NCI-H2196 (cell line): ENCODE results near the gene PRKN.

Experiments used
- DNase-seq: peaks from one replicate; lab custom pipeline; 2025; ENCODE audit not compliant: unreplicated experiment; lab: John Stamatoyannopoulos, UW

PRKN gene

GRCh38 chr6:161641175-161641574, 1086.4 kb downstream of the PRKN start:
- DNase-seq = no peak

DNA sequence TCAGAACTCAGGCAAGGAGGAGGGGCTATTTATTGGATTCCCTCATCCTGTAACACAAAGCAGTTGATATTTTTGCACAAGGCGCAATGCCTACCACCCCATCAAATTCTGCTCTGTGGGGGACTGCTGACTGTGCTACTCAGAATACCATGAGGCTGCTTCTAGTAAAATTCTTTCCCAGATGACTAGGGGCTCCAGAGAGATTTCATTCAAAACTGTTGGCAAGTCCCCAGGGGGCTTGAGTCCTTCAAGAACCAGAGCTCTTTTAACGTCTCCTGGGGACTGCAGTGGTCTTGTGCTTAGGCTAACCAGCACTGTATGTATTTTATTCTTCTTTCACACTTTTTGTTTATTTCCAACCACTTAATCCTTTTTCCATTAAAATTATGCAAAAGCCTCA, 1087.8 kb downstream of the PRKN start:
- DNase-seq = no peak

GRCh38 chr6:161637658-161638057, 1089.9 kb downstream of the PRKN start:
- no peak for DNase-seq

DNA sequence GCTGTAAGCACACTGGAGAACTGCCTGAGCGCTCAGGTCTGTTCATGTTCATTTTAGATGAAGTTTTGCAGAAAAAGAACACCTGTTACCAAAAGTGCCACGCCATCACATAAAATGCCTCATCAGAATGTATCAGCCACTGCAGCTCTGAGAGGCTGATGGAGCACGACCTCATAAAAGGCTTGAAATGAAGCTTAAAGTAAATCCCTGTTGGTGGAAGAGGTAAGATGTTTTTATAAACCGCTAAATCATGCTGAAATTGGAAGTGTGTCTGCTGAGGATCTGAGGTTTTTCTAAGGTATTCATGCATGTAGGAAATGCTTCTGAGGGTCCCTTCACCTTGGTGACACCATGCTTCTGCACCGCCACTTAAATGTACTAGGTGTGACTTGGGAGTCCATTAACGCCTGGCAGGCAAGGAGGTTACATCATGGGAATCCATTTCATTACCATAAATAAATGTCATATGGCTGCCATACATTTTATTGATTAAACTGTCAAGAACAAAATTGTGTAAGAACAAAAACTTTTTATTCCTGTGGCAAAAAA, 1090.6 kb downstream of the PRKN start:
- DNase-seq = no peak

DNA sequence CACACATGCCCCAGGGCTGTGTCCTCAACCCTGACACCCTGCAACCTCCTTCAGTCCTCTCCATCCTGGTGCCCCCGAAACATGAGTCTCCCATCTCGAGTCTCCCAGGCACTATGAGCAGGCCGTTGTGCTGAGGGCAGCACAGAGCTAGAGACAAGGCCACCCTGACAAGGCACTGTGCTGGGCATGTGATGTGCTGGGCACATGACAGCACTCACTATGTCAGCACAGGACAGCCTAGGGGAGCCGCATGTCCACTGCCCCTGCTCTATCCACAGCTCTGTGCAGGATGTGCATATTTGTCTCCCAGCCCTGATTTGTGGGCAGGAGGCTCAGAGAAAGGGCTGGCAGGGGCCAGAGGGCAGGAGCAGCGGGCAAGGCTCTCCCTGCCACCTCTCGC, 1091.6 kb downstream of the PRKN start:
- no peak for DNase-seq

GRCh38 chr6:161634916-161635315, 1092.7 kb downstream of the PRKN start:
- DNase-seq = no peak

GRCh38 chr6:161631676-161632194, 1095.8 kb downstream of the PRKN start:
- DNase-seq = no peak

- DNase-seq = no peak
Measured at GRCh38 chr6:161630674-161631073, 1096.9 kb downstream of the PRKN start.

DNA sequence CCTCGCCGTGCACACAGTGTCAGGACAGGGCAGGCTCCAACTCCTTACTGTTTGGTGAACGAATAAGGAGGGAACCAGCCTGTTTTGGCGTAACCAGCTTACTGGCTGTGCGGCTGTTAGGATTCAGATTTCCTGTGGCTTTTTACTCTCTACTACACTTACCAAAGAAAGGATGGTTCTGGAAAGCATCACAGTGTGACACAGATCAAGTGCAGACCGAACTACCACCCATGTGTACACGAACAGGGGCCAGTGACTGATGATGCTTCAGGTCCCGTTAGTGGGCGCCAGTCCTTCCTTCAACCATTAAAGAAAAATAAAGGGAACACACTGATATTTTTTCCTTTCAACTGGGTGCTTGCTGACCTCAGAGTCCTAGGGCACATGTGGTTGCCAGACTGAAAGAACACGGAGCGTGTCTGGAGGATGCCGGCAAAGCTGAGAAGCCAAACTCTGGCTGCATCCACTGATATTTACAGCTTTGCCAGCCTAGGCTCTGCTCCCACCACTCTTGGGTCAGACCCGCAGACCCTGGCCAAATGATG, 1101.4 kb downstream of the PRKN start:
- DNase-seq = no peak

- no peak for DNase-seq
Measured at GRCh38 chr6:161624111-161624510, 1103.5 kb downstream of the PRKN start.

GRCh38 chr6:161622779-161623178, 1104.8 kb downstream of the PRKN start:
- DNase-seq = no peak

- DNase-seq = no peak
Measured at GRCh38 chr6:161618831-161619454, 1108.6 kb downstream of the PRKN start.

- DNase-seq = no peak
Measured at GRCh38 chr6:161613711-161614110, 1113.9 kb downstream of the PRKN start.

DNA sequence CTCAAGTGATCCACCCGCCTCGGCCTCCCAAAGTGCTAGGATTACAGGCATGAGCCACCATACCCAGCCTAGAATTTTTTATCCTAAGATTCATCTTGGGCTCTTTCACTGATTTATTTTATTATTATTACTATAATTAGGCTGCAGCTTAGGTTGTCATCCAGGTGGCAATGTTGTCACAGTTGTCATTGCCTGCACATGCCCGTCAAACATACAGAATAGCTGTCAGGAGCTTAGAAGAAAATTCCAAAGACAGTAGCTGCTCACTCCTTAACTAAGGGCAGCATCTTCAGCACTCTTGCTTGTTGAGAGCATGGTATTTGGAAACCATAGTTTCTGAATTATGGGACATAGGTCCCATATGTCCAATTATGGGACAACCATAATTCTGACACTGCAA, 1118.8 kb downstream of the PRKN start:
- DNase-seq = no peak

- no peak for DNase-seq
Measured at GRCh38 chr6:161607696-161608297, 1119.8 kb downstream of the PRKN start.

DNA sequence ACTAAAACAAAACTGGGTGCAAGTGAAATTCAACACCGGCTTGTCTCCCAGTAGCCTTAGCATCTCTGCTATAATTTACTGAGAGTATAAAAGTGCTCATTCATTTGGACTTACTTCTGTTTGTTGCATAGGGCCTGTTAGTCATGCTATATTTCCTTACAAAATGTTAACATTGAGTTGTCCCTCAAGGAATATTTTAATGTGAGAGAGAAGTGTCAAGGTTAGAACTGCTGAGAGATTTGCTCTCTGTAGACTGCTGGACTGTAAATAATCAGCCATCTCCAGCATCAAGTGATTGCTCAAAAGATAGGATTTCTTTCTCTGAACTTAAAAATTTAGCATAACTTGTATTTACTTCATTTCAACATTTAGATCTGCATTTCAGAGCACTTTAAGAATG, 1125.2 kb downstream of the PRKN start:
- DNase-seq = no peak

- DNase-seq = no peak
Measured at GRCh38 chr6:161598896-161599295, 1128.7 kb downstream of the PRKN start.

GRCh38 chr6:161596807-161597520, 1130.6 kb downstream of the PRKN start:
- DNase-seq = no peak

GRCh38 chr6:161594412-161594811, 1133.2 kb downstream of the PRKN start:
- DNase-seq = no peak

DNA sequence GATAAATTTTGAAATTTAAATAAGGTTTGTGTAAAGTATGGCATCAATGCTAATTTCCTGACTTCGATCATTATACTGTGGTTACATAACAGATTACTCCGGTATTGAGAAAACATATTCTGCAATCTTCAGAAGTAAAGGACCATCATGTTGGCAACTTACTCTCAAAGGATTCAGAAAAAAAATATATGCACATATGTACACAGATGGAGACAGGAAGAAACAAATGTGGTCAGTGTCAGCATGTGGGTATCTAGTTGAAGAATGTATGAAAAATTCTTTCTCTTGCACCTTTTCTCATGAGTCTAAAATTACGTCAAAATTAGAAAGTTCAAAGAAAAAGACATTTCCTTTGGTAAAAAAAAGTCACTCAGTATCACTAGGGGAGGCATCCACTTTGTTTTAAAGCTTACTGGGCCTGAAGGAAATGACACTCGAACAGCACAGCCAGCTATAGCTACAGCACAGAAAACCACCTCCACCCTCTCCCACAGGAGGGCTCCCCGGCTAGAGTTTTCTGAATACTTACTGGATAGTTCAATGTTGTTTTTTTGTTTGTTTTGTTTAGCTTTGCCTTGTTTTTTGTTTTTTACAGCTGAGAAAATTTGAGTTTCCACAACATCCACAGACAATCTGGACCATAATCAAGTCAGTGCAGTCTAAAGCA, 1136.5 kb downstream of the PRKN start:
- DNase-seq = no peak

GRCh38 chr6:161586887-161587286, 1140.7 kb downstream of the PRKN start:
- no peak for DNase-seq
